GM23338 (cell line): ENCODE data around the gene OSBPL3. TPM values are rescaled to one million over a fixed set of nuclear protein-coding genes. Genes with fewer than 3 reads are reported as not detected.

Experiments
- ATAC-seq: fragments of 200-7000 bp; cut with Tn5 transposase; 3 replicates; pipeline ENCODE4 v1.9.1; 2020
- DNase-seq: peaks from one replicate; pipeline ENCODE4 v3.0.0-alpha.2; 2015; ENCODE audit warnings: low spot score
- H2AFZ ChIP-seq: fragments of 200-600 bp; sonication (generic); 2 replicates; pipeline ENCODE4 v1.8.0; 2016; ENCODE audit warnings: antibody characterized with exemption, mild to moderate bottlenecking, moderate library complexity
- H3F3A ChIP-seq: fragments of 200-600 bp; sonication (generic); replicated peaks from 2 replicates; pipeline ENCODE4 v1.8.0; 2017; ENCODE audit warnings: antibody characterized with exemption, mixed run types, low read depth
- H3K27ac ChIP-seq: fragments of 200-600 bp; sonication (generic); 2 replicates; pipeline ENCODE4 v1.6.1; 2016; ENCODE audit warnings: low read depth
- H3K27me3 ChIP-seq: fragments of 200-600 bp; sonication (generic); 2 replicates; pipeline ENCODE4 v1.8.0; 2016; ENCODE audit warnings: mild to moderate bottlenecking, mixed run types, moderate library complexity; ENCODE audit not compliant: insufficient read depth
- H3K36me3 ChIP-seq: fragments of 200-600 bp; sonication (generic); 2 replicates; pipeline ENCODE4 v1.8.0; 2016; ENCODE audit warnings: mild to moderate bottlenecking; ENCODE audit not compliant: insufficient read depth
- H3K4me1 ChIP-seq: fragments of 200-600 bp; sonication (generic); 2 replicates; pipeline ENCODE4 v1.8.0; 2016; ENCODE audit warnings: mild to moderate bottlenecking, moderate library complexity; ENCODE audit not compliant: insufficient read depth
- H3K4me2 ChIP-seq: fragments of 200-600 bp; sonication (generic); 2 replicates; pipeline ENCODE4 v1.7.1; 2017; ENCODE audit warnings: mixed run types
- H3K4me3 ChIP-seq: fragments of 200-600 bp; sonication (generic); 2 replicates; pipeline ENCODE4 v1.6.1; 2016; ENCODE audit warnings: mixed run types
- H3K79me2 ChIP-seq: fragments of 200-600 bp; sonication (generic); replicated peaks from 2 replicates; pipeline ENCODE4 v1.8.0; 2017; ENCODE audit warnings: mild to moderate bottlenecking; ENCODE audit not compliant: insufficient read depth
- H3K9me2 ChIP-seq: fragments of 200-600 bp; sonication (generic); 2 replicates; pipeline ENCODE4 v1.8.0; 2017; ENCODE audit not compliant: insufficient read depth
- H4K20me1 ChIP-seq: fragments of 200-600 bp; sonication (generic); replicated peaks from 2 replicates; pipeline ENCODE4 v1.8.0; 2017; ENCODE audit warnings: mild to moderate bottlenecking; ENCODE audit not compliant: insufficient read depth
- H3K27ac Mint-ChIP-seq: 2 replicates; pipeline ENCODE4 v1.8.0; 2020; ENCODE audit warnings: inconsistent platforms, mild to moderate bottlenecking, moderate library complexity, mixed read lengths
- H3K27me3 Mint-ChIP-seq: 3 replicates; pipeline ENCODE4 v1.8.0; 2022; ENCODE audit warnings: low read depth, mild to moderate bottlenecking, moderate library complexity, mixed read lengths, inconsistent platforms; ENCODE audit not compliant: insufficient read depth, poor library complexity
- H3K36me3 Mint-ChIP-seq: 3 replicates; pipeline ENCODE4 v1.8.0; 2021; ENCODE audit warnings: low read depth, mild to moderate bottlenecking, inconsistent platforms, moderate library complexity, mixed read lengths
- H3K4me1 Mint-ChIP-seq: 3 replicates; pipeline ENCODE4 v1.8.0; 2020; ENCODE audit warnings: mild to moderate bottlenecking, inconsistent platforms, mixed read lengths
- H3K4me3 Mint-ChIP-seq: 3 replicates; pipeline ENCODE4 v1.8.0; 2021; ENCODE audit warnings: moderate library complexity, mild to moderate bottlenecking, inconsistent platforms, mixed read lengths
- H3K9me3 Mint-ChIP-seq: 3 replicates; pipeline ENCODE4 v1.8.0; 2020; ENCODE audit warnings: moderate library complexity, mild to moderate bottlenecking, inconsistent platforms, mixed read lengths
- CREB1 ChIP-seq: fragments of 250-450 bp; sonication (Bioruptor Pico); IDR thresholded peaks from 2 replicates; pipeline ENCODE4 v1.5.0; 2020; ENCODE audit warnings: low read depth, mild to moderate bottlenecking, moderate library complexity
- ETS1 ChIP-seq: IDR thresholded peaks from 2 replicates; pipeline ENCODE4 v1.6.1; 2016; ENCODE audit warnings: antibody characterized with exemption
- EZH2 ChIP-seq: fragments of 200-600 bp; sonication (generic); IDR thresholded peaks from one replicate; pipeline ENCODE4 v1.8.0; 2017; ENCODE audit warnings: antibody characterized with exemption, mild to moderate bottlenecking, low read depth; ENCODE audit not compliant: unreplicated experiment
- JUNB ChIP-seq: IDR thresholded peaks from one replicate; pipeline ENCODE4 v1.6.1; 2016; ENCODE audit warnings: antibody characterized with exemption; ENCODE audit not compliant: unreplicated experiment
- NANOG ChIP-seq: IDR thresholded peaks from 2 replicates; pipeline ENCODE4 v1.6.1; 2016; ENCODE audit warnings: antibody characterized with exemption, borderline replicate concordance
- POLR2AphosphoS5 ChIP-seq: IDR thresholded peaks from 2 replicates; pipeline ENCODE4 v1.6.1; 2016; ENCODE audit warnings: antibody characterized with exemption, low read depth
- ZNF114 ChIP-seq: fragments of 250-450 bp; sonication (Bioruptor Pico); IDR thresholded peaks from 2 replicates; pipeline ENCODE4 v1.5.0; 2020; ENCODE audit warnings: mild to moderate bottlenecking, moderate library complexity
- ZNF462 ChIP-seq: fragments of 250-450 bp; sonication (Bioruptor Pico); IDR thresholded peaks from 2 replicates; pipeline ENCODE4 v1.5.0; 2020; ENCODE audit warnings: mild to moderate bottlenecking, moderate library complexity
- polyA plus RNA-seq: library from polyadenylated mRNA; unstranded; fragments of >200 nt; fragmentation: Nextera tagmentation; extraction: Ambion mirVana; gene quantifications from 2 replicates; pipeline ENCODE4 v1.2.1, GENCODE V29; 2016
- total RNA-seq: library from RNA; depleted of rRNA; stranded (reverse); fragments of >200 nt; shearing (Covaris generic); gene quantifications from 2 replicates; pipeline ENCODE4 v1.2.3, GENCODE V29; 2014
- TF ChIP-seq, protein P1 (sequence below): IDR thresholded peaks from one replicate; pipeline ENCODE4 v1.6.1; 2018; ENCODE audit warnings: antibody characterized with exemption; ENCODE audit not compliant: unreplicated experiment

OSBPL3 gene
- total and polyA plus RNA-seq, 2 experiments from 2014 or later = 7.2 to 15.7 TPM

DNA sequence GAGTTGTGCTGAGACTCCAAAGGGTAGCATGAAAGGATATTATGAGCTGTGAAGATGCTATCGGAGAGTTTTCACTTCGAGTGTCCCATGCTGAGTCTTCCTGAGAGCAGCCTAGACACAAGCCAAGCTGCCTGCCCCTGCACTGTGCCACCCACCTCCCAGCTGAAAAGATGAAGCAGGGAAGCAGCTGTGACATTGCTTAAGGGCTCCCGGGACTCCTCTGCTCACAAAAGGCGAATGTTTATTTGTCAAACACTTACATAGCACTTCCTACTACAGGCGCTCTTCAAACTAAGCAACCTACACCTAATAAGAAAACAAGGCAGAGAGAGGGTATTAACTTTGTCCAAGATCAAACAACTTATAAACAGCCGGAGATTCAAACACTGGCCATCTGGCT, 95.6 kb downstream of the OSBPL3 start:
- Histone ChIP-seq H4K20me1 (no peaks in the 10 kb centered on the region), H3F3A (no peaks in the 10 kb centered on the region), H3K4me2 (no peak overlapping the region), H3K79me2 (no peaks in the 10 kb centered on the region), H3K27ac (no peak overlapping the region), H2AFZ (no peak overlapping the region), H3K9me2 (no peaks in the 10 kb centered on the region), H3K36me3 (no peaks in the 10 kb centered on the region), H3K4me3 (no peak overlapping the region), H3K4me1 (peaks cover 26% of the 10 kb centered on the region), H3K27me3 (no peaks in the 10 kb centered on the region)
- no peaks in the 10 kb centered on the region for H3K9me3 Mint-ChIP-seq
- H3K4me1 Mint-ChIP-seq = peaks cover 34% of the 10 kb centered on the region
- no peak overlapping the region for H3K4me3 Mint-ChIP-seq
- DNase-seq = no peak
- no peaks in the 10 kb centered on the region for H3K36me3 Mint-ChIP-seq
- TF ChIP-seq ZNF462 (no peak), ETS1 (no peak), CREB1 (CRISPR knock-in tag) (no peak), NANOG (no peak), POLR2AphosphoS5 (no peak), ZNF114 (CRISPR knock-in tag) (no peak), EZH2 (no peak), JUNB (no peak)
- TF ChIP-seq, protein P1, sequence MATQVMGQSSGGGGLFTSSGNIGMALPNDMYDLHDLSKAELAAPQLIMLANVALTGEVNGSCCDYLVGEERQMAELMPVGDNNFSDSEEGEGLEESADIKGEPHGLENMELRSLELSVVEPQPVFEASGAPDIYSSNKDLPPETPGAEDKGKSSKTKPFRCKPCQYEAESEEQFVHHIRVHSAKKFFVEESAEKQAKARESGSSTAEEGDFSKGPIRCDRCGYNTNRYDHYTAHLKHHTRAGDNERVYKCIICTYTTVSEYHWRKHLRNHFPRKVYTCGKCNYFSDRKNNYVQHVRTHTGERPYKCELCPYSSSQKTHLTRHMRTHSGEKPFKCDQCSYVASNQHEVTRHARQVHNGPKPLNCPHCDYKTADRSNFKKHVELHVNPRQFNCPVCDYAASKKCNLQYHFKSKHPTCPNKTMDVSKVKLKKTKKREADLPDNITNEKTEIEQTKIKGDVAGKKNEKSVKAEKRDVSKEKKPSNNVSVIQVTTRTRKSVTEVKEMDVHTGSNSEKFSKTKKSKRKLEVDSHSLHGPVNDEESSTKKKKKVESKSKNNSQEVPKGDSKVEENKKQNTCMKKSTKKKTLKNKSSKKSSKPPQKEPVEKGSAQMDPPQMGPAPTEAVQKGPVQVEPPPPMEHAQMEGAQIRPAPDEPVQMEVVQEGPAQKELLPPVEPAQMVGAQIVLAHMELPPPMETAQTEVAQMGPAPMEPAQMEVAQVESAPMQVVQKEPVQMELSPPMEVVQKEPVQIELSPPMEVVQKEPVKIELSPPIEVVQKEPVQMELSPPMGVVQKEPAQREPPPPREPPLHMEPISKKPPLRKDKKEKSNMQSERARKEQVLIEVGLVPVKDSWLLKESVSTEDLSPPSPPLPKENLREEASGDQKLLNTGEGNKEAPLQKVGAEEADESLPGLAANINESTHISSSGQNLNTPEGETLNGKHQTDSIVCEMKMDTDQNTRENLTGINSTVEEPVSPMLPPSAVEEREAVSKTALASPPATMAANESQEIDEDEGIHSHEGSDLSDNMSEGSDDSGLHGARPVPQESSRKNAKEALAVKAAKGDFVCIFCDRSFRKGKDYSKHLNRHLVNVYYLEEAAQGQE = no peak
- H3K27ac Mint-ChIP-seq = no peak overlapping the region
- H3K27me3 Mint-ChIP-seq = peaks cover 5% of the 10 kb centered on the region
- ATAC-seq = peak; percentile 55
